Trophoblast cell (in vitro differentiated cells and primary cell): Measurements from ENCODE around the gene GAGE10.

Experiments
- DNase-seq, 2 donors: peaks; one replicate each; pipeline ENCODE4 v3.0.0-alpha.2; 2016
- H2AFZ ChIP-seq: 2 replicates; pipeline ENCODE4 v1.6.1; 2013; ENCODE audit warnings: low read length, moderate library complexity, mild to moderate bottlenecking; ENCODE audit not compliant: insufficient read depth, poor library complexity
- H2AK5ac ChIP-seq: 2 replicates; pipeline ENCODE4 v1.6.1; 2013; ENCODE audit warnings: mild to moderate bottlenecking, low read length
- H2BK120ac ChIP-seq: 2 replicates; pipeline ENCODE4 v1.6.1; 2013; ENCODE audit warnings: low read length, mild to moderate bottlenecking, moderate library complexity; ENCODE audit not compliant: insufficient read depth, poor library complexity
- H2BK12ac ChIP-seq: 2 replicates; pipeline ENCODE4 v1.6.1; 2013; ENCODE audit warnings: mild to moderate bottlenecking, low read length, moderate library complexity
- H2BK5ac ChIP-seq: 2 replicates; pipeline ENCODE4 v1.6.1; 2013; ENCODE audit warnings: low read length, low read depth, moderate library complexity, mild to moderate bottlenecking; ENCODE audit not compliant: poor library complexity
- H3K14ac ChIP-seq: 2 replicates; pipeline ENCODE4 v1.6.1; 2013; ENCODE audit warnings: mild to moderate bottlenecking, low read length
- H3K18ac ChIP-seq: 2 replicates; pipeline ENCODE4 v1.6.1; 2013; ENCODE audit warnings: mild to moderate bottlenecking, low read length
- H3K23ac ChIP-seq: 2 replicates; pipeline ENCODE4 v1.6.1; 2013; ENCODE audit warnings: low read length
- H3K27ac ChIP-seq: 2 replicates; pipeline ENCODE4 v1.5.1; 2013; ENCODE audit warnings: low read depth, mild to moderate bottlenecking, inconsistent platforms, low read length, moderate library complexity
- H3K27me3 ChIP-seq: 2 replicates; pipeline ENCODE4 v1.6.1; 2013; ENCODE audit warnings: inconsistent platforms, mild to moderate bottlenecking, low read length, moderate library complexity; ENCODE audit not compliant: insufficient read depth
- H3K36me3 ChIP-seq, 2 experiments: 1 replicate in 1 of 2; 2 replicates in 1 of 2; pipeline ENCODE4 v1.6.1; 2013; ENCODE audit warnings: low read length in 2 of 2, mild to moderate bottlenecking in 2 of 2, moderate library complexity in 1 of 2; ENCODE audit not compliant: insufficient read depth in 2 of 2, control insufficient read depth in 1 of 2
- H3K4ac ChIP-seq: 2 replicates; pipeline ENCODE4 v1.6.1; 2013; ENCODE audit warnings: low read depth, mild to moderate bottlenecking, low read length, moderate library complexity
- H3K4me1 ChIP-seq, 2 experiments: 1 replicate in 1 of 2; 2 replicates in 1 of 2; pipeline ENCODE4 v1.6.1; 2013; ENCODE audit warnings: low read length in 2 of 2, mild to moderate bottlenecking in 2 of 2, moderate library complexity in 1 of 2; ENCODE audit not compliant: insufficient read depth in 2 of 2, control insufficient read depth in 1 of 2
- H3K4me2 ChIP-seq: 2 replicates; pipeline ENCODE4 v1.6.1; 2013; ENCODE audit warnings: inconsistent platforms, mild to moderate bottlenecking, low read length, moderate library complexity
- H3K4me3 ChIP-seq: 2 replicates; pipeline ENCODE4 v1.5.1; 2013; ENCODE audit warnings: mild to moderate bottlenecking, low read depth, low read length, inconsistent platforms
- H3K79me1 ChIP-seq: one replicate; pipeline ENCODE4 v1.6.1; 2013; ENCODE audit warnings: low read length
- H3K79me2 ChIP-seq: 2 replicates; pipeline ENCODE4 v1.6.1; 2013; ENCODE audit warnings: low read length, mild to moderate bottlenecking; ENCODE audit not compliant: control insufficient read depth, insufficient read depth, poor library complexity
- H3K9ac ChIP-seq: 2 replicates; pipeline ENCODE4 v1.6.1; 2013; ENCODE audit warnings: mild to moderate bottlenecking, low read length
- H3K9me3 ChIP-seq: 2 replicates; pipeline ENCODE4 v1.6.1; 2013; ENCODE audit warnings: low read depth, mild to moderate bottlenecking, control low read depth, inconsistent platforms, low read length; ENCODE audit not compliant: insufficient read depth
- H4K12ac ChIP-seq: 2 replicates; pipeline ENCODE4 v1.6.1; 2013; ENCODE audit warnings: low read depth, mild to moderate bottlenecking, low read length, moderate library complexity
- H4K8ac ChIP-seq: 2 replicates; pipeline ENCODE4 v1.6.1; 2013; ENCODE audit warnings: low read depth, mild to moderate bottlenecking, low read length, moderate library complexity
- H4K91ac ChIP-seq: one replicate; pipeline ENCODE4 v1.6.1; 2013; ENCODE audit warnings: low read depth, mild to moderate bottlenecking, low read length, moderate library complexity
- WGBS: extraction: QIAGEN DNeasy Blood & Tissue Kit; methylation state at CpG from one replicate; pipeline ENCODE4 v1.1.7; 2013; ENCODE audit warnings: missing lambda C conversion rate; ENCODE audit not compliant: insufficient read length, insufficient coverage; ENCODE audit errors: extremely low coverage; 5-methylcytosine and 5-hydroxymethylcytosine counted together

GAGE10 gene

GRCh38 chrX:49272421-49272820, 31.0 kb upstream of the GAGE10 start:
- no CpG with 5 or more reads among the region's 6 CpGs for WGBS
- Histone ChIP-seq H4K91ac (no peak overlapping the region), H2BK5ac (no peak overlapping the region), H3K4me1 (peaks cover 13 to 17% of the 10 kb centered on the region in 2 experiments), H2AFZ (no peak overlapping the region), H3K36me3 (peaks cover 1 to 2% of the 10 kb centered on the region in 2 experiments), H3K27me3 (no peaks in the 10 kb centered on the region), H4K8ac (no peak overlapping the region), H4K12ac (no peak overlapping the region), H3K79me2 (peaks cover 10% of the 10 kb centered on the region), H3K4me2 (no peak overlapping the region), H3K27ac (no peak overlapping the region), H3K9me3 (no peaks in the 10 kb centered on the region), H3K23ac (no peak overlapping the region), H3K18ac (no peak overlapping the region), H3K14ac (no peak overlapping the region), H2BK12ac (no peak overlapping the region), H3K9ac (no peak overlapping the region), H2AK5ac (no peak overlapping the region), H3K4me3 (no peak overlapping the region), H3K79me1 (peaks cover 14% of the 10 kb centered on the region), H2BK120ac (no peak overlapping the region), H3K4ac (no peak overlapping the region)
- DNase-seq, result no peak

GRCh38 chrX:49273181-49273727, 30.2 kb upstream of the GAGE10 start:
- Histone ChIP-seq H3K4ac (no peak overlapping the region), H3K23ac (no peak overlapping the region), H3K27ac (no peak overlapping the region), H2BK12ac (no peak overlapping the region), H3K36me3 (peaks cover 1 to 2% of the 10 kb centered on the region in 2 experiments), H3K79me2 (peaks cover 10% of the 10 kb centered on the region), H4K91ac (no peak overlapping the region), H2AFZ (no peak overlapping the region), H2BK120ac (no peak overlapping the region), H3K79me1 (peaks cover 14% of the 10 kb centered on the region), H3K18ac (no peak overlapping the region), H3K14ac (no peak overlapping the region), H4K8ac (no peak overlapping the region), H2AK5ac (no peak overlapping the region), H3K9me3 (no peaks in the 10 kb centered on the region), H3K9ac (no peak overlapping the region), H3K27me3 (no peaks in the 10 kb centered on the region), H4K12ac (no peak overlapping the region), H2BK5ac (no peak overlapping the region), H3K4me3 (no peak overlapping the region), H3K4me1 (peaks cover 13 to 17% of the 10 kb centered on the region in 2 experiments), H3K4me2 (no peak overlapping the region)
- DNase-seq, result no peak
- no CpG with 5 or more reads among the region's 8 CpGs for WGBS

- no peak for DNase-seq
- no peak overlapping the region for H2AK5ac ChIP-seq
- no peak overlapping the region for H4K91ac ChIP-seq
- no peak overlapping the region for H3K23ac ChIP-seq
- no peak overlapping the region for H2BK5ac ChIP-seq
- H3K9ac ChIP-seq, result no peak overlapping the region
- no peak overlapping the region for H3K4me2 ChIP-seq
- H2AFZ ChIP-seq, result no peak overlapping the region
- no peaks in the 10 kb centered on the region for H3K79me2 ChIP-seq
- H3K36me3 ChIP-seq, result peaks cover 0 to 1% of the 10 kb centered on the region in 2 experiments
- H3K4ac ChIP-seq, result no peak overlapping the region
- no peak overlapping the region for H4K8ac ChIP-seq
- no peaks in the 10 kb centered on the region for H3K9me3 ChIP-seq
- H2BK12ac ChIP-seq, result no peak overlapping the region
- peaks cover 4 to 5% of the 10 kb centered on the region in 2 experiments for H3K4me1 ChIP-seq
- H3K27me3 ChIP-seq, result no peaks in the 10 kb centered on the region
- H3K27ac ChIP-seq, result no peak overlapping the region
- H3K18ac ChIP-seq, result no peak overlapping the region
- H2BK120ac ChIP-seq, result no peak overlapping the region
- H3K14ac ChIP-seq, result no peak overlapping the region
- H3K4me3 ChIP-seq, result no peak overlapping the region
- no peaks in the 10 kb centered on the region for H3K79me1 ChIP-seq
- no CpG with 5 or more reads among the region's 1 CpG for WGBS
- H4K12ac ChIP-seq, result no peak overlapping the region
These were observed 27.2 kb upstream of the GAGE10 start for GRCh38 chrX:49276207-49276606.

GRCh38 chrX:49276671-49277534, 26.5 kb upstream of the GAGE10 start:
- H3K27me3 ChIP-seq, result no peaks in the 10 kb centered on the region
- no peak overlapping the region for H3K23ac ChIP-seq
- H2BK12ac ChIP-seq, result no peak overlapping the region
- H3K9ac ChIP-seq, result no peak overlapping the region
- H4K91ac ChIP-seq, result no peak overlapping the region
- no peak for DNase-seq
- H3K9me3 ChIP-seq, result no peaks in the 10 kb centered on the region
- H3K27ac ChIP-seq, result no peak overlapping the region
- H2BK5ac ChIP-seq, result no peak overlapping the region
- no peak overlapping the region for H3K14ac ChIP-seq
- WGBS, result no CpG with 5 or more reads among the region's 19 CpGs
- no peak overlapping the region for H3K18ac ChIP-seq
- no peak overlapping the region for H4K8ac ChIP-seq
- no peaks in the 10 kb centered on the region for H3K79me2 ChIP-seq
- H3K4ac ChIP-seq, result no peak overlapping the region
- H4K12ac ChIP-seq, result no peak overlapping the region
- no peak overlapping the region for H2BK120ac ChIP-seq
- H2AFZ ChIP-seq, result no peak overlapping the region
- no peak overlapping the region for H2AK5ac ChIP-seq
- H3K4me3 ChIP-seq, result no peak overlapping the region
- H3K4me2 ChIP-seq, result no peak overlapping the region
- H3K4me1 ChIP-seq, result peaks cover 0 to 3% of the 10 kb centered on the region in 2 experiments
- no peaks in the 10 kb centered on the region for H3K79me1 ChIP-seq
- peaks cover 0 to 1% of the 10 kb centered on the region in 2 experiments for H3K36me3 ChIP-seq
